ENCODE results near the gene INTS2.

DNA sequence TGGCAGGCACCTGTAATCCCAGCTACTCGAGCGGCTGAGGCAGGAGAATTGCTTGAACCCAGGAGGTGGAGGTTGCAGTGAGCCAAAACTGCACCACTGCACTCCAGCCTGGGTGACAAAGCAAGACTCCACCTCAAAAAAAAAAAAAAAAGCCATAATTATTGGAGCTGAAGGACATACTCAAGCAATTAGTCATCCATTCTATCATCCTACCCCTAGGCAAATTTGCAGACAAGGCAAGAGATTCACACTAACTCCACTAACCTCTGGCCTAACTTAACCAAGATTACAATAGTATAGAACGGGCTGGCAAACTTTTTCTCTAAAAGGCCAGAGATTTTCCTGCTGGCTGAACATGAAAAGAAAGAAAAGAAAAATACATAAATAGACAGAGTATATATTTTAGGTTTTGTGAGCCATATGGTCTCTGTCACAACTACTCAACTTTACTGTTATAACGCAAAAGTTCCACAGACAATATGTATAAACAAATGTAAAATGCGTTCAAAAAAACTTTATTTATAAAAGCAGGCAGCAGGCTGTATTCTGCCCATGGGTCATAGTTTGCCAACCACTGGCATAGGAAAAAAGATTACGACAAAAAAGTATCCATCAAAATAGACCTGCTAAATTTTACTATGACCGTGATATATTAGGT lies 94.1 kb downstream of the INTS2 start:
- TF ChIP-seq, protein P1, sequence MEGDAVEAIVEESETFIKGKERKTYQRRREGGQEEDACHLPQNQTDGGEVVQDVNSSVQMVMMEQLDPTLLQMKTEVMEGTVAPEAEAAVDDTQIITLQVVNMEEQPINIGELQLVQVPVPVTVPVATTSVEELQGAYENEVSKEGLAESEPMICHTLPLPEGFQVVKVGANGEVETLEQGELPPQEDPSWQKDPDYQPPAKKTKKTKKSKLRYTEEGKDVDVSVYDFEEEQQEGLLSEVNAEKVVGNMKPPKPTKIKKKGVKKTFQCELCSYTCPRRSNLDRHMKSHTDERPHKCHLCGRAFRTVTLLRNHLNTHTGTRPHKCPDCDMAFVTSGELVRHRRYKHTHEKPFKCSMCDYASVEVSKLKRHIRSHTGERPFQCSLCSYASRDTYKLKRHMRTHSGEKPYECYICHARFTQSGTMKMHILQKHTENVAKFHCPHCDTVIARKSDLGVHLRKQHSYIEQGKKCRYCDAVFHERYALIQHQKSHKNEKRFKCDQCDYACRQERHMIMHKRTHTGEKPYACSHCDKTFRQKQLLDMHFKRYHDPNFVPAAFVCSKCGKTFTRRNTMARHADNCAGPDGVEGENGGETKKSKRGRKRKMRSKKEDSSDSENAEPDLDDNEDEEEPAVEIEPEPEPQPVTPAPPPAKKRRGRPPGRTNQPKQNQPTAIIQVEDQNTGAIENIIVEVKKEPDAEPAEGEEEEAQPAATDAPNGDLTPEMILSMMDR (conservative IDR thresholded peaks at IDR 0.05) = no peak
- TF ChIP-seq ZFX (IDR thresholded peaks at IDR 0.05) = no peak
